A549 (cell line): ENCODE measurements around the gene MEF2A. TPM values are rescaled to one million over a fixed set of nuclear protein-coding genes. Genes with fewer than 3 reads are reported as not detected.

Source experiments
- ATAC-seq, 2 experiments: fragments of 200-7000 bp in 1 of 2; fragments of >200 bp in 1 of 2; cut with Nextera tagmentation in 1 of 2; cut with Tn5 transposase in 1 of 2; 3 replicates each; pipeline versions ENCODE4 v1.8.0 to v1.9.1; 2018 to 2020; ENCODE audit warnings: mild to moderate bottlenecking in 1 of 2, moderate library complexity in 1 of 2
- CTCF ChIA-PET: fragments of 300-600 bp; sonication (Branson Sonifier 250); formaldehyde crosslinking; extraction: SDS; loops from one replicate; lab custom pipeline; 2021; ENCODE audit warnings: antibody characterized with exemption, inconsistent platforms; lab: Yijun Ruan, JAX
- POLR2A ChIA-PET: fragments of 350-600 bp; formaldehyde crosslinking; extraction: SDS; loops from one replicate; lab custom pipeline; 2021; ENCODE audit warnings: antibody characterized with exemption, inconsistent platforms; lab: Yijun Ruan, JAX
- DNase-seq, 2 experiments: peaks; one replicate each; pipeline versions ENCODE4 v3.0.0 to v3.0.0-alpha.2; 2011 to 2016; ENCODE audit warnings: low read depth in 1 of 2, low spot score in 1 of 2
- FAIRE-seq: peaks from 2 replicates; lab custom pipeline; 2011; peaks lifted over from hg19 to GRCh38; lab: Jason Lieb, UNC
- H3K27ac ChIP-seq, 2 experiments: fragments of >200 bp; sonication (Bioruptor Twin); formaldehyde crosslinking; 3 replicates each; pipeline ENCODE4 v1.5.1; 2016 to 2017
- H3K4me1 ChIP-seq: fragments of >200 bp; sonication (Bioruptor Twin); formaldehyde crosslinking; 3 replicates; pipeline ENCODE4 v1.6.1; 2016
- H3K4me2 ChIP-seq: fragments of >200 bp; sonication (Bioruptor Twin); formaldehyde crosslinking; 3 replicates; pipeline ENCODE4 v1.6.1; 2016
- H3K4me3 ChIP-seq: fragments of >200 bp; sonication (Bioruptor Twin); formaldehyde crosslinking; 3 replicates; pipeline ENCODE4 v1.5.1; 2016
- H3K9me3 ChIP-seq: fragments of >200 bp; sonication (Bioruptor Twin); formaldehyde crosslinking; 3 replicates; pipeline ENCODE4 v1.6.1; 2016
- CHD2 ChIP-seq: fragments of 150-350 bp; IDR thresholded peaks from 2 replicates; pipeline ENCODE4 v1.6.1; 2014; ENCODE audit warnings: low read length; ENCODE audit not compliant: partially characterized antibody
- CHD4 ChIP-seq: fragments of 200-600 bp; sonication (generic); IDR thresholded peaks from 2 replicates; pipeline ENCODE4 v1.6.1; 2016; ENCODE audit warnings: antibody characterized with exemption, mild to moderate bottlenecking, borderline replicate concordance
- CTCF ChIP-seq: fragments of >200 bp; sonication (Bioruptor Twin); formaldehyde crosslinking; IDR thresholded peaks from 3 replicates; pipeline ENCODE4 v1.5.1; 2016
- ELK1 ChIP-seq: fragments of 150-350 bp; IDR thresholded peaks from 2 replicates; pipeline ENCODE4 v1.6.1; 2014; ENCODE audit warnings: low read depth, mild to moderate bottlenecking, low read length
- FOSL2 ChIP-seq, 2 experiments: fragments of 450-650 bp in 1 of 2; fragments of >200 bp in 1 of 2; sonication (Bioruptor Twin) in 1 of 2; formaldehyde crosslinking; IDR thresholded peaks; 2 replicates each; pipeline versions ENCODE4 v1.5.0 to v1.6.1; 2016 to 2020; ENCODE audit warnings: mild to moderate bottlenecking in 1 of 2, moderate library complexity in 1 of 2
- HDAC2 ChIP-seq: fragments of 200-600 bp; sonication (generic); IDR thresholded peaks from 2 replicates; pipeline ENCODE4 v1.6.1; 2016
- HES2 ChIP-seq: fragments of >200 bp; sonication (Bioruptor Twin); formaldehyde crosslinking; IDR thresholded peaks from 2 replicates; pipeline ENCODE4 v1.6.1; 2016
- HEYL ChIP-seq: fragments of 250-450 bp; sonication (Bioruptor Pico); IDR thresholded peaks from 2 replicates; pipeline ENCODE4 v1.8.0; 2021; ENCODE audit warnings: mild to moderate bottlenecking, moderate library complexity
- HMGXB4 ChIP-seq: fragments of 250-450 bp; sonication (Bioruptor Pico); IDR thresholded peaks from 2 replicates; pipeline ENCODE4 v1.5.0; 2021; ENCODE audit warnings: mild to moderate bottlenecking, moderate library complexity, borderline replicate concordance
- HOXB5 ChIP-seq: fragments of 250-450 bp; sonication (Bioruptor Pico); IDR thresholded peaks from 2 replicates; pipeline ENCODE4 v1.5.0; 2020; ENCODE audit warnings: mild to moderate bottlenecking, moderate library complexity
- KDM1A ChIP-seq: fragments of 200-600 bp; sonication (generic); IDR thresholded peaks from 2 replicates; pipeline ENCODE4 v1.6.1; 2016; ENCODE audit warnings: low read depth, mild to moderate bottlenecking
- MAX ChIP-seq: IDR thresholded peaks from 2 replicates; pipeline ENCODE4 v1.6.1; 2012
- MYC ChIP-seq: IDR thresholded peaks from 2 replicates; pipeline ENCODE4 v1.6.1; 2012; ENCODE audit warnings: mild to moderate bottlenecking, inconsistent platforms, low read length, improper control_type of control experiment, borderline replicate concordance
- NFE2L2 ChIP-seq: fragments of 150-350 bp; conservative IDR thresholded peaks from 2 replicates; pipeline ENCODE4 v1.6.1; 2014; ENCODE audit warnings: low read length
- NPAS2 ChIP-seq: fragments of 250-450 bp; sonication (Bioruptor Pico); IDR thresholded peaks from 2 replicates; pipeline ENCODE4 v1.8.0; 2022; ENCODE audit warnings: mild to moderate bottlenecking, moderate library complexity, borderline replicate concordance
- POLR2AphosphoS2 ChIP-seq: conservative IDR thresholded peaks from 2 replicates; pipeline ENCODE4 v1.6.1; 2012; ENCODE audit warnings: low read length, improper control_type of control experiment, inconsistent platforms
- RAD21 ChIP-seq, 2 experiments: fragments of >200 bp in 1 of 2; sonication (Bioruptor Twin) in 1 of 2; formaldehyde crosslinking in 1 of 2; IDR thresholded peaks in 1 of 2; conservative IDR thresholded peaks in 1 of 2; 2 replicates in 1 of 2; 3 replicates in 1 of 2; pipeline ENCODE4 v1.6.1; 2012 to 2018; ENCODE audit warnings: inconsistent platforms in 1 of 2
- RCOR1 ChIP-seq: fragments of 150-350 bp; IDR thresholded peaks from 2 replicates; pipeline ENCODE4 v1.6.1; 2014; ENCODE audit warnings: antibody characterized with exemption, low read length, low read depth
- REST ChIP-seq: fragments of 200-600 bp; sonication (generic); IDR thresholded peaks from 2 replicates; pipeline ENCODE4 v1.6.1; 2016; ENCODE audit warnings: antibody characterized with exemption, mild to moderate bottlenecking, moderate library complexity
- TP53 ChIP-seq: fragments of 250-450 bp; sonication (Bioruptor Pico); IDR thresholded peaks from 2 replicates; pipeline ENCODE4 v1.5.0; 2021; ENCODE audit warnings: mild to moderate bottlenecking, moderate library complexity
- WGBS: methylation state at CpG from one replicate; pipeline ENCODE4 v1.1.6; 2017; ENCODE audit errors: missing lambda C conversion rate; 5-methylcytosine and 5-hydroxymethylcytosine counted together
- polyA plus RNA-seq, 4 experiments: library from polyadenylated mRNA; depleted of rRNA in 3 of 4; stranded (reverse); fragments of >200 nt; fragmentation: RNase III in 1 of 4; extraction: RNeasy Plus Mini Kit Qiagen cat#74134 plus additional on column Dnase treatment in 1 of 4; gene quantifications; 2 replicates in 3 of 4; 3 replicates in 1 of 4; pipeline ENCODE4 v1.2.3, GENCODE V29; 2011 to 2017

The MEF2A gene
- polyA plus RNA-seq, 2 of the 4 experiments (the other 2 are of a cell fraction): 15.0 to 43.4 TPM

GRCh38 chr15:99708563-99708962 lies 142.8 kb downstream of the MEF2A start:
- no peak overlapping the region for H3K4me3 ChIP-seq
- CTCF ChIA-PET: interaction anchor here (1.1 to 9.1 kb wide), 8 partner anchors 15 to 436 kb away, joined by 3 to 72 read pairs (median 5); no protein-coding TSS in a partner anchor
- POLR2A ChIA-PET: interaction anchor here (1.9 kb wide), 1 partner anchor 25 kb away, joined by 10 read pairs; the partner anchor contains the start of gene LYSMD4

GRCh38 chr15:99709243-99709986 lies 143.6 kb downstream of the MEF2A start:
- Histone ChIP-seq H3K4me2 (peak overlapping the region; percentile 53), H3K4me1 (peaks cover 19% of the 10 kb centered on the region; the same call in 2 of the 3 replicates), H3K27ac (peak overlapping the region; percentile 63 to 64; a peak in 5 of 6 replicates), H3K9me3 (no peaks in the 10 kb centered on the region), H3K4me3 (no peak overlapping the region)
- FAIRE-seq: no peak
- TF ChIP-seq HOXB5 (no peak), HEYL (CRISPR knock-in tag) (no peak), HES2 (no peak), RAD21 (conservative IDR thresholded peaks at IDR 0.05 in 1 of 2, IDR thresholded peaks at IDR 0.05 in 1 of 2) (no peak), POLR2AphosphoS2 (no peak), RCOR1 (no peak), KDM1A (no peak), NFE2L2 (no peak), MAX (no peak), TP53 (CRISPR knock-in tag) (no peak), CTCF (no peak), MYC (no peak), CHD4 (no peak), HMGXB4 (CRISPR knock-in tag) (no peak), REST (no peak), HDAC2 (no peak), NPAS2 (CRISPR knock-in tag) (no peak), ELK1 (no peak), FOSL2 (IDR thresholded peaks at IDR 0.05) (no peak), FOSL2 (CRISPR knock-in tag; IDR thresholded peaks at IDR 0.05) (no peak)
- POLR2A ChIA-PET: interaction anchor here (0.8 to 1.9 kb wide), 3 partner anchors 24 to 458 kb away, joined by 3 to 10 read pairs (median 5); partner anchors contain the start of genes LRRC28 and LYSMD4
- ATAC-seq: no peak
- CTCF ChIA-PET: interaction anchor here (1.2 to 9.1 kb wide), 7 partner anchors 14 to 437 kb away, joined by 3 to 72 read pairs (median 5); no protein-coding TSS in a partner anchor
- DNase-seq: no peak
- WGBS: 88% methylated on average over 16 of the region's 16 CpGs

More at GRCh38 chr15:99708563-99708962, 142.8 kb downstream of the MEF2A start:
- peak; percentile 61 to 71 for DNase-seq
- no peak for FAIRE-seq
- TF ChIP-seq FOSL2 (IDR thresholded peaks at IDR 0.05) (no peak), FOSL2 (CRISPR knock-in tag; IDR thresholded peaks at IDR 0.05) (peak; percentile 27; the same call in 1 of the 2 replicates), CHD2 (no peak)
- peaks cover 26% of the 10 kb centered on the region for H3K4me1 ChIP-seq
- peak overlapping the region; percentile 53 for H3K4me2 ChIP-seq
- H3K9me3 ChIP-seq: no peaks in the 10 kb centered on the region
- WGBS: 47% methylated on average over 7 of the region's 7 CpGs
- peak; percentile 71 to 81 for ATAC-seq
- peak overlapping the region; percentile 63 to 64; a peak in 5 of 6 replicates for H3K27ac ChIP-seq
